GM21515 (cell line): ENCODE results near the gene SLC17A4.

Experiments used
- ATAC-seq: cut with Tn5 transposase; IDR thresholded peaks from one replicate; pipeline ENCODE4 v1.9.1; 2021; ENCODE audit not compliant: unreplicated experiment

SLC17A4 gene

DNA sequence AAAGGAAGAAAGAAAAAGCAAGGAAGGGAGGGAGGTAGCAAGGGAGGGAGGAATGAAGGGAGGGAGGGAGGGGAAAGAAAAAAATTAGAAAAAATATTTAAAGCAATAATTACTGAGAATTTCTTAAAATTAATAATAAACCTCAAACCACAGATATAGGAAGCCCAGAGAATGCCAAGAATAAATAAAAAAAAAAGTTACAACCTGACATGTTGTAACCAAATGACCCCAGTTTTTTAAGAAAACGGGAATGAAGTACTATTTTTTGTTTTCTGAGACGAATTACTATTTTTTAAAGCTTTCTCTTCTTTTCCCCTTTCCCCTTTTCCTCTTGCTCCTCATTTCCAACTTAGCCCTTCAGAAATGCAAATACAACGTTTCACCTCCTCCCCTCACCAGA, 60.7 kb downstream of the SLC17A4 start:
- ATAC-seq: no peak

DNA sequence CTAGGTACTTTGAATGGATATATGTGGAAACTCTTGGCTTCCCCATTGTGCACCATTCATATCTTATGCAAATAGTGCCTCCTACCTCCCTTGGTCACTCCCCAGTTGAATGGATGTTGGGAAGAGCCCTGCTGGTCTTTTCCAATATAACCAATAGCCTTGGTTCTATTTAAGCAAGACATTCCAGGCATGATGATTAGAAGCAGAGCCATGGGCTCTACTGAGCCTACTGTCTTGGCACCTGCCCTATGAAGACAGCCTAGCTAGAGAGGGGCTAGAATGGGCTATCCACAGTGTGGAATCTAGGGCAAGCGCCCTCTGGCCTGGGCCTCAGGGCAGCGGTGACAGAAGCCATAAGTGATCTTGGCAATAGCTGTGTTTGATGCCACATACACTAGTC, 61.7 kb downstream of the SLC17A4 start:
- no peak for ATAC-seq

DNA sequence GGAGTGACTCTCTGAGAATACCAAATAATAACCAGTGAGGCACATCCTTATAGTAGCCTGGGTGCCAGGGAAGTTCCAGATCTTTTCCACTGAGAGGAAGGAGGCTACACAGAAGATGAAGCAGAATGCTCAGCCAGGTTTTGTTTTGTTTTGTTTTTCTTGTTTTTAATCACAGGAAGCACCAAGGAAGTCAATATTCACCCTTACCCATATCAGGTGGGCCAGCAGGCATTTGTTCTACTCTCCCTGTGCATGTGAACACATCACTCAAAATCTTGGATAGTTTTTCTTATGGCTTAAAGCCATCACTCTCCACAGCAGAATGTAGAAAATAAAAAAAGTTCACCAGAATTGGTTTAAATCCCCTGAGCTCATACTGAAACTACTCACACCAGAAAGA, 66.8 kb downstream of the SLC17A4 start:
- ATAC-seq: no peak

DNA sequence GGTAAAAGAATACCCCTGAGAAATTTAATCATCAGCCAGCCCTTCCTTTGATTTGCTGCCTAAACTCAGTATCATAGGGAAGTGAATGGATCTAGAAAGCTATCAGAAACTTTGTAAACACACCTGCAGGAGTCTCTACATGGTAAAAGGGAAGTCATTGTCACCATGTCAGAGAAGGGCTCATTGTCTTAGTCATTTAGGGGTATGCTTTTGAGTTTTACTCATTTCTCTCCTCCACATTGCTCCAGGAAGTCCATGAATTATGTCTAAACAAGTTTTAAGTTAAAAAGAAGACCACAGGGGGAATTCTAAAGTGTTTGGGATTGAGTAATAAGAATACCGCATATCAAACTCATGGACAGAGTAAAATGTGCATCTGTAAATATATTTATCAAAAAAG, 74.8 kb downstream of the SLC17A4 start:
- ATAC-seq: no peak

DNA sequence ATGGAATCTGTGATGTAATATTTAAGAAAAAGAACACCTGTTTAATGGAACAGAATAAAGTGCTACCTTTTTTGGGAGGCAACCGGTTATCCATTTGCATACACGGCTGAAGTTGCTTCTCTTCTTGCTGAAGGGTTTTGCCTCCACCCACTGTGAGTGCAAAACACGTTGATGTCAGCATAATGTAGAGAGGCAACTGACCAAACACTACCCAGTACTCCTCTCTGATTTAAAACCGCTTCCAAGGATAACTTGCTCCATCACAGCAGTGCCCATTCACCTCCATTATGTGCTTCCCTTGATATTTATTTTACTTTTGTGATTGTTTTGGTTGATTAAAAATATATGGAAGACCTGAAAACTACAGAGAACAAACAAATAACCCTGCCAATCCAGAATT, 75.9 kb downstream of the SLC17A4 start:
- ATAC-seq: no peak
